ENCODE results near the gene CFAP157. TPM values are rescaled to one million over a fixed set of nuclear protein-coding genes. Genes with fewer than 3 reads are reported as not detected.

CFAP157 gene
- total RNA-seq, 1 donor from 2014 or later = 0.85 TPM

DNA sequence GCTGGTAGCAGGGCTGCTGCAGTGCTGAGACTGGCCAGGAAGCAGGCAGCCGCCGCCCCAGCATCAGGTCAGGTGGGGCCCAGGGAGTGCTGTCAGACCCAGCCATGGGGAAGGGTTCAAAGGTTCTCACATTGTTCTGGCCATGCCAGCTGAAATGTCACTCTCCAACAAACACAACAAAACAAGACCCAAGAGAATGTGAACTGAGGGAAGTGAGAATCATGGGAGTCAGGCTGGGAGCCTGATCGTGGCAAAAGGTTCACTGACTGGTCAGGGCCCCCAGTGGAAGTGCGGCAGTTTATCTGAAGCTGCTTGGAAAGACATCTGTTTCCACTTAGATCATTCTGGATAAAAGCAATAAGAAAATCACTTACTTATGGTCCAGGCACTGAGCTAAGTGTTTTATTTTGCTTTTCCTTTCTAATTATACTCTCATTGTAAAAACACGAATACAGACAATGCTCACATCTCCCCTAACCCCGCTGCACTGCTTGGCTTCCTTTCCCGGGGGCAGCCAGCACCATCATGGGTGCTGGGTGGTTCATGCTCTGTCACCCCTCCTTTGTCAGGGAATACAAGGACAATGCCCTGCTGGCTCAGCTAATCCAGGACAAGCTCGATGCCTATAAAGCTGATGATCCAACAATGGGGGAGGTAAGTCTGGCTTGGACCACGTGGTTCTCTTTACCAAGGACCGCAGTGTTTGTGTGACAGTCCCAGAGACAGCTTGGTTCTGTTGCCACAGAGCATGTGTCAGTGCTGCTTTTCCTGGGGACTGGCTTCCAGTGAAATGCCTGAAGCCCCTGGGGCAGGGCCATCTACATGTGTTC lies 41.9 kb upstream of the CFAP157 start:
- peak overlapping the region; percentile 22 for H3K4me3 Mint-ChIP-seq (ENCODE audit: unreplicated experiment)
- TF ChIP-seq, protein P1, sequence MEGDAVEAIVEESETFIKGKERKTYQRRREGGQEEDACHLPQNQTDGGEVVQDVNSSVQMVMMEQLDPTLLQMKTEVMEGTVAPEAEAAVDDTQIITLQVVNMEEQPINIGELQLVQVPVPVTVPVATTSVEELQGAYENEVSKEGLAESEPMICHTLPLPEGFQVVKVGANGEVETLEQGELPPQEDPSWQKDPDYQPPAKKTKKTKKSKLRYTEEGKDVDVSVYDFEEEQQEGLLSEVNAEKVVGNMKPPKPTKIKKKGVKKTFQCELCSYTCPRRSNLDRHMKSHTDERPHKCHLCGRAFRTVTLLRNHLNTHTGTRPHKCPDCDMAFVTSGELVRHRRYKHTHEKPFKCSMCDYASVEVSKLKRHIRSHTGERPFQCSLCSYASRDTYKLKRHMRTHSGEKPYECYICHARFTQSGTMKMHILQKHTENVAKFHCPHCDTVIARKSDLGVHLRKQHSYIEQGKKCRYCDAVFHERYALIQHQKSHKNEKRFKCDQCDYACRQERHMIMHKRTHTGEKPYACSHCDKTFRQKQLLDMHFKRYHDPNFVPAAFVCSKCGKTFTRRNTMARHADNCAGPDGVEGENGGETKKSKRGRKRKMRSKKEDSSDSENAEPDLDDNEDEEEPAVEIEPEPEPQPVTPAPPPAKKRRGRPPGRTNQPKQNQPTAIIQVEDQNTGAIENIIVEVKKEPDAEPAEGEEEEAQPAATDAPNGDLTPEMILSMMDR (IDR thresholded peaks at IDR 0.05; ENCODE audit: unreplicated experiment) = no peak
- no peaks in the 10 kb centered on the region for H3K27me3 Mint-ChIP-seq (ENCODE audit: unreplicated experiment)
- DNase-seq (ENCODE audit: low spot score) = no peak
- H3K36me3 Mint-ChIP-seq (ENCODE audit: low read depth, unreplicated experiment) = peaks cover 53% of the 10 kb centered on the region
- peak overlapping the region; percentile 71 for H3K27ac Mint-ChIP-seq (ENCODE audit: unreplicated experiment)
- H3K9me3 Mint-ChIP-seq (ENCODE audit: unreplicated experiment) = no peaks in the 10 kb centered on the region
- H3K4me1 Mint-ChIP-seq (ENCODE audit: unreplicated experiment) = no peaks in the 10 kb centered on the region

DNA sequence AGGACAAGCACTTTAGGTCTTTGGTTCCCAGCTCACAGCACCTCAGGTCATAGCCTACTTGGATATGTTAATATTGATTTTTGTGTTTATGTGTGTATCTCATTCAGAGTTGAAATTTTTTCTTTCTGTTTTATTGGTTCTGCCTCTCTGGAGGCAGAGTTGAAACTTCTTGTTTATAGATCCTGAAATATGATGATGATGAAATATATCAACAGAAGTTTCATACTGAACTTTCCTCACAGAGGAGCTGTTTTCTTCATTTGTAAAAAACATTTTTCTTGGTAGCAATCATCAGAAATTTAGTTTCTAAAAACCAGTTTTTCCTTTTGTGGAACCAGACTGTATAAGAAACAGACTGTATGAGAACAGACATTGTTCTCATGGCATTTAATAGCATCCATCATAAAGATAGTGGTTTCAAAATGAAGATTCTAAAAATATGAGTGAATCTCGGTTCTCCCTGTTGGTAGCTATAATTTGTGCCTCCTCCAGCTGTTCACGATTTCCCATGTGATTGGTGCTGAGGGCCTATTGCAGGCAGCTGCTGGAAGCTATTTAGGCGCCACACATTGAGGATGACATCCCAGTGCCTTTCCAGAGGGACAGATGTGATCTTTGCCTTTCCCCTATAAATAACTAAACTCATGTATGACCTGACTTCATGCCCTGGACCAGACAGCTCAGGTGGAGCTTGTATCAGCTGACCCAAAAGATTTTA lies 39.5 kb upstream of the CFAP157 start:
- Mint-ChIP-seq H3K9me3 (ENCODE audit: unreplicated experiment) (no peaks in the 10 kb centered on the region), H3K4me1 (ENCODE audit: unreplicated experiment) (no peaks in the 10 kb centered on the region), H3K27ac (ENCODE audit: unreplicated experiment) (no peak overlapping the region), H3K27me3 (ENCODE audit: unreplicated experiment) (no peaks in the 10 kb centered on the region), H3K36me3 (ENCODE audit: low read depth, unreplicated experiment) (peaks cover 49% of the 10 kb centered on the region), H3K4me3 (ENCODE audit: unreplicated experiment) (no peak overlapping the region)
- TF ChIP-seq, protein P1 (IDR thresholded peaks at IDR 0.05; ENCODE audit: unreplicated experiment) = no peak
- no peak for DNase-seq (ENCODE audit: low spot score)

DNA sequence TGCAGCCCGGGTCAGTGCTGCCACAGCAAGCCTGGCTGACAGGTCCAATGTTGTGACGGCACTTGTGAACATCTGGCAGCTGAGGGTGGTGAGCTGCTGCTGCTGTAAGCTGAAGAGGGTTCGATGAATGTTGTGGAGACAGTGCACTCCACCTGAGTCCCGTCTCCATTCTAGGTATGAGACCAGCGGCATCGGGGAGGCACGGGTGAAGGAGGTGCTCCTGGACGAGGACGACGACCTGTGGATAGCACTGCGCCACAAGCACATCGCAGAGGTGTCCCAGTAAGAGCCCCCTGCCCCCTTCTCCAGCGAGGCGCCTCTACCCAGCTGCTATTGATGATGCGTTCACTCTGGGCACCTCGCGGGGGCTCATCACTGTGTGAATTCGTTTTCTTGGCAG lies 38.9 kb upstream of the CFAP157 start:
- TF ChIP-seq, protein P1 (IDR thresholded peaks at IDR 0.05; ENCODE audit: unreplicated experiment) = no peak
- Mint-ChIP-seq H3K27me3 (ENCODE audit: unreplicated experiment) (peaks cover 1% of the 10 kb centered on the region), H3K9me3 (ENCODE audit: unreplicated experiment) (no peaks in the 10 kb centered on the region), H3K4me1 (ENCODE audit: unreplicated experiment) (no peaks in the 10 kb centered on the region), H3K36me3 (ENCODE audit: low read depth, unreplicated experiment) (peaks cover 50% of the 10 kb centered on the region), H3K27ac (ENCODE audit: unreplicated experiment) (no peak overlapping the region), H3K4me3 (ENCODE audit: unreplicated experiment) (no peak overlapping the region)
- no peak for DNase-seq (ENCODE audit: low spot score)

DNA sequence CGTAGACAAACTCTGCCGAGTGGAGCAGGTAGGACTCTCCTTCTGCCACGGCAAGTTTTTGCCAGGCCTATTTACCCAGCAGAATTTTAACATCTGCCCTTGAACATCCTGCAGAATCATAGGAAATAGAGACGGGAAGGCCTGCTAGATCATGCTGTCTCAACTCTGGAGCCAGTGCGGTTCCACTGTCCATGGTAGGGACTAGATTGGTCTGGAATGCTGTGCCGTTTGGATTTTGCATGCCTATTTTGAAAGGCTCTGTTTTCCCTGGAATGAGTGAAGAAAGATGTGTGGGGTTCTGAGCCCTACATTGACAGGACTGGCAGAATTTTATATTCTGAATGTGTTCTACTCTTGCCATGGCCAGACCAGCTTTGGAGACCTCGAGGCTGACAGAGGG lies 33.6 kb upstream of the CFAP157 start:
- DNase-seq (ENCODE audit: low spot score) = no peak
- H3K4me3 Mint-ChIP-seq (ENCODE audit: unreplicated experiment) = no peak overlapping the region
- H3K4me1 Mint-ChIP-seq (ENCODE audit: unreplicated experiment) = no peaks in the 10 kb centered on the region
- TF ChIP-seq, protein P1 (IDR thresholded peaks at IDR 0.05; ENCODE audit: unreplicated experiment) = no peak
- no peak overlapping the region for H3K27ac Mint-ChIP-seq (ENCODE audit: unreplicated experiment)
- peaks cover 55% of the 10 kb centered on the region for H3K36me3 Mint-ChIP-seq (ENCODE audit: low read depth, unreplicated experiment)
- no peaks in the 10 kb centered on the region for H3K9me3 Mint-ChIP-seq (ENCODE audit: unreplicated experiment)
- peaks cover 7% of the 10 kb centered on the region for H3K27me3 Mint-ChIP-seq (ENCODE audit: unreplicated experiment)

DNA sequence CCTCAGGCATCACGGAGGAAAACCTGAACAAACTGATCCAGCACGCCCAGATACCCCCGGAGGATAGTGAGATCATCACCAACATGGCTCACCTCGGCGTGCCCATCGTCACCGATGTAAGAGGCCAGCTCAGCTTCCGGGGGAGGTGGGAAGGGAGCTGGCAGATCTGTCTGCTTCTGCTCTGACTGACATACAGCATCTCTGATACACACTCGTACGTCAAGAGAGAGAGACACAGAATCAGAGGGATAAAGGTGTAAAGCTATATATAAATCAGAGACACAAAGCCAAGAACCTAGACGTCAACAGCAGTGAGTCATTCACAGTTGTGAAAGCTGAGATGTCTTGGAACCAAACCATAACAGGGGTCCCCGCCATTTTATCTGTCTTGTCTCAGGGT lies 30.1 kb upstream of the CFAP157 start:
- Mint-ChIP-seq H3K4me1 (ENCODE audit: unreplicated experiment) (no peaks in the 10 kb centered on the region), H3K36me3 (ENCODE audit: low read depth, unreplicated experiment) (peaks cover 73% of the 10 kb centered on the region), H3K27me3 (ENCODE audit: unreplicated experiment) (peaks cover 10% of the 10 kb centered on the region), H3K27ac (ENCODE audit: unreplicated experiment) (no peak overlapping the region), H3K4me3 (ENCODE audit: unreplicated experiment) (no peak overlapping the region), H3K9me3 (ENCODE audit: unreplicated experiment) (no peaks in the 10 kb centered on the region)
- TF ChIP-seq, protein P1 (IDR thresholded peaks at IDR 0.05; ENCODE audit: unreplicated experiment) = no peak
- DNase-seq (ENCODE audit: low spot score) = no peak

All from endothelial cell (in vitro differentiated cells).